GM12878 (cell line): ENCODE measurements around the gene SETD7. TPM values are rescaled to one million over a fixed set of nuclear protein-coding genes. Genes with fewer than 3 reads are reported as not detected.
A peak's percentile ranks its signal among the peaks of the same experiment; 100 is the strongest.

Experiments used
- ATAC-seq: fragments of 200-7000 bp; cut with Tn5 transposase; 3 replicates; pipeline ENCODE4 v1.9.1; 2020; ENCODE audit warnings: mild to moderate bottlenecking, moderate library complexity
- BruUV-seq: library from RNA; stranded (reverse); fragments of 400-500 nt; replicated peaks from 2 replicates; lab custom pipeline; 2021; lab: Mats Ljungman, UMichigan
- CTCF ChIA-PET: fragments of 300-600 bp; sonication (Branson Sonifier 250); formaldehyde crosslinking; extraction: SDS; loops from one replicate; lab custom pipeline; 2021; ENCODE audit warnings: inconsistent platforms; lab: Yijun Ruan, JAX
- POLR2A ChIA-PET: fragments of 350-600 bp; formaldehyde crosslinking; extraction: SDS; loops from one replicate; lab custom pipeline; 2021; ENCODE audit warnings: inconsistent platforms; lab: Charles Lee
- RAD21 ChIA-PET: fragments of 300-600 bp; sonication (Branson Sonifier 250); formaldehyde crosslinking; loops from one replicate; lab custom pipeline; 2023; ENCODE audit warnings: antibody characterized with exemption; ENCODE audit not compliant: unreplicated experiment; lab: Charles Lee
- SMC1A ChIA-PET: fragments of 300-600 bp; sonication (Branson Sonifier 250); formaldehyde crosslinking; loops from one replicate; lab custom pipeline; 2023; ENCODE audit not compliant: unreplicated experiment, uncharacterized antibody; lab: Charles Lee
- DNase-seq: peaks from one replicate; pipeline ENCODE4 v3.0.0-alpha.2; 2011; ENCODE audit warnings: low read depth, low spot score
- FAIRE-seq: peaks from 3 replicates; lab custom pipeline; 2011; peaks lifted over from hg19 to GRCh38; lab: Jason Lieb, UNC
- H2AFZ ChIP-seq: 2 replicates; pipeline ENCODE4 v1.6.0; 2011; ENCODE audit warnings: low read depth, low read length, control low read depth; ENCODE audit not compliant: control insufficient read depth
- H3K27ac ChIP-seq: 2 replicates; pipeline ENCODE4 v1.5.1; 2011; ENCODE audit warnings: control low read depth; ENCODE audit not compliant: control insufficient read depth, insufficient read depth
- H3K27me3 ChIP-seq, 2 experiments: replicated peaks in 1 of 2; 2 replicates each; pipeline versions ENCODE4 v1.6.0 to v1.6.1; 2011; ENCODE audit warnings: low read length in 1 of 2; ENCODE audit not compliant: control insufficient read depth in 2 of 2, insufficient read depth in 2 of 2
- H3K36me3 ChIP-seq, 2 experiments: 2 replicates each; pipeline ENCODE4 v1.5.1; 2011; ENCODE audit warnings: low read length in 1 of 2; ENCODE audit not compliant: control insufficient read depth in 2 of 2, insufficient read depth in 2 of 2
- H3K4me1 ChIP-seq: 2 replicates; pipeline ENCODE4 v1.6.1; 2011; ENCODE audit warnings: mild to moderate bottlenecking, low read length, moderate library complexity, mixed read lengths; ENCODE audit not compliant: control insufficient read depth, insufficient read depth
- H3K4me2 ChIP-seq: 2 replicates; pipeline ENCODE4 v1.6.0; 2011; ENCODE audit warnings: control low read depth; ENCODE audit not compliant: control insufficient read depth, insufficient read depth
- H3K4me3 ChIP-seq: fragments of 200-600 bp; sonication (generic); 2 replicates; pipeline ENCODE4 v1.5.1; 2016
- H3K79me2 ChIP-seq: 2 replicates; pipeline ENCODE4 v1.6.0; 2011; ENCODE audit warnings: low read length; ENCODE audit not compliant: control insufficient read depth, insufficient read depth
- H3K9ac ChIP-seq: 2 replicates; pipeline ENCODE4 v1.8.0; 2011; ENCODE audit warnings: low read length, control low read depth, mixed read lengths; ENCODE audit not compliant: control insufficient read depth, insufficient read depth
- H3K9me3 ChIP-seq: replicated peaks from 3 replicates; pipeline ENCODE4 v1.5.1; 2011; ENCODE audit warnings: mild to moderate bottlenecking, low read length; ENCODE audit not compliant: control insufficient read depth, insufficient read depth
- H4K20me1 ChIP-seq: 2 replicates; pipeline ENCODE4 v1.6.0; 2011; ENCODE audit not compliant: control insufficient read depth, insufficient read depth
- EZH2 ChIP-seq: IDR thresholded peaks from 2 replicates; pipeline ENCODE4 v1.6.1; 2012; ENCODE audit warnings: low read depth, mild to moderate bottlenecking, control low read depth, inconsistent platforms, low read length, borderline replicate concordance; ENCODE audit not compliant: control insufficient read depth
- IKZF2 ChIP-seq, 2 experiments: fragments of 450-650 bp; IDR thresholded peaks; 2 replicates each; pipeline ENCODE4 v1.6.1; 2017; ENCODE audit warnings: mild to moderate bottlenecking in 2 of 2, moderate library complexity in 2 of 2
- NFYB ChIP-seq: IDR thresholded peaks from 2 replicates; pipeline ENCODE4 v1.6.1; 2011; ENCODE audit warnings: low read depth, mild to moderate bottlenecking, low read length, improper control_type of control experiment, moderate library complexity; ENCODE audit not compliant: insufficient read depth
- NR2C1 ChIP-seq: fragments of 450-650 bp; IDR thresholded peaks from 2 replicates; pipeline ENCODE4 v1.6.1; 2017; ENCODE audit warnings: antibody characterized with exemption, mild to moderate bottlenecking, moderate library complexity
- NRF1 ChIP-seq: conservative IDR thresholded peaks from 2 replicates; pipeline ENCODE4 v1.6.1; 2011; ENCODE audit warnings: mild to moderate bottlenecking, low read depth, low read length, improper control_type of control experiment
- RAD51 ChIP-seq: fragments of 450-650 bp; IDR thresholded peaks from 2 replicates; pipeline ENCODE4 v1.6.1; 2016; ENCODE audit warnings: moderate library complexity, mild to moderate bottlenecking, inconsistent platforms
- RUNX3 ChIP-seq: IDR thresholded peaks from 2 replicates; pipeline ENCODE4 v1.6.1; 2012; ENCODE audit warnings: low read length, inconsistent platforms
- SP1 ChIP-seq: IDR thresholded peaks from one replicate; pipeline ENCODE4 v1.6.1; 2011; ENCODE audit warnings: low read depth, low read length
- WGBS: methylation state at CpG from one replicate; pipeline ENCODE4 v1.1.6; 2016; ENCODE audit warnings: low lambda C conversion rate; ENCODE audit not compliant: insufficient replicate concordance, insufficient coverage; ENCODE audit errors: missing lambda C conversion rate; 5-methylcytosine and 5-hydroxymethylcytosine counted together
- in situ Hi-C: fragments of 300-500 bp; cut with MboI; formaldehyde crosslinking; loops from 9 replicates; pipeline ENCODE4 v1.14.3; 2018; ENCODE audit warnings: mixed read lengths
- intact Hi-C: fragments of 100-400 bp; cut with micrococcal nuclease; formaldehyde crosslinking; loops from one replicate; pipeline ENCODE4 v1.14.2; 2022; ENCODE audit not compliant: unreplicated experiment
- polyA plus RNA-seq, 11 experiments: library from polyadenylated mRNA; depleted of rRNA in 4 of 11; unstranded in 6 of 11; stranded (reverse) in 5 of 11; fragments of >200 nt; fragmentation: Nextera tagmentation in 4 of 11; fragmentation: Illumina TruSeq in 1 of 11; extraction: Ambion mirVana in 4 of 11; extraction: Trizol in 1 of 11; gene quantifications; 1 replicate in 1 of 11; 2 replicates in 10 of 11; pipeline versions ENCODE4 v1.2.1 to v1.2.3, GENCODE V29; 2011 to 2016; ENCODE audit warnings: inconsistent platforms in 2 of 11, missing spikeins in 2 of 11, low read depth in 1 of 11
- total RNA-seq, 4 experiments: library from RNA; depleted of rRNA in 3 of 4; stranded (reverse); fragments of >200 nt in 3 of 4; fragmentation: Illumina TruSeq in 1 of 4; extraction: Trizol in 1 of 4; gene quantifications; 2 replicates each; pipeline versions ENCODE4 v1.2.1 to v1.2.3, GENCODE V29; 2013 to 2021
- TF ChIP-seq, protein P1 (sequence below): fragments of 450-650 bp; conservative IDR thresholded peaks from 2 replicates; pipeline ENCODE4 v1.6.1; 2017; ENCODE audit warnings: mild to moderate bottlenecking, moderate library complexity

The SETD7 gene
- total and polyA plus RNA-seq, 10 of the 15 experiments (the other 5 are each of a cell fraction or from before 2014, with no cell fraction given), result 0.03 to 0.82 (median 0.44) TPM

DNA sequence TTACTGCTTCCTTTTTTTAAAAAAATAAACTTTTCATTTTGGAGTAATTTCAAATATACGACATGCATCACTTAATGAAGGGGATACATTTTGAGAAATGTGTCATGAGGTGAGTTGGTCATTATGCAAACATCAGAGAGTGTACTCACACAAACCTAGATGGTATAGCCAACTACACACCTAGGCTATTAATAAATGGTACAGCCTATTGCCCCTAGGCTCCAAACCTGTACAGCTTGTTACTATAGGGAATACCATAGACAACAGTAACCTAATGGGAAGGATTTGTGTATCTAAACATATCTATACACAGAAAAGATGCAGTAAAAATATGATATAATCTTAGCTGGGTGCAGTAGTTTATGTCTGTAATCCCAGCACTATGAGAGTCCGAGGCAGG, 29.1 kb downstream of the SETD7 start (continued):
- TF ChIP-seq, protein P1, sequence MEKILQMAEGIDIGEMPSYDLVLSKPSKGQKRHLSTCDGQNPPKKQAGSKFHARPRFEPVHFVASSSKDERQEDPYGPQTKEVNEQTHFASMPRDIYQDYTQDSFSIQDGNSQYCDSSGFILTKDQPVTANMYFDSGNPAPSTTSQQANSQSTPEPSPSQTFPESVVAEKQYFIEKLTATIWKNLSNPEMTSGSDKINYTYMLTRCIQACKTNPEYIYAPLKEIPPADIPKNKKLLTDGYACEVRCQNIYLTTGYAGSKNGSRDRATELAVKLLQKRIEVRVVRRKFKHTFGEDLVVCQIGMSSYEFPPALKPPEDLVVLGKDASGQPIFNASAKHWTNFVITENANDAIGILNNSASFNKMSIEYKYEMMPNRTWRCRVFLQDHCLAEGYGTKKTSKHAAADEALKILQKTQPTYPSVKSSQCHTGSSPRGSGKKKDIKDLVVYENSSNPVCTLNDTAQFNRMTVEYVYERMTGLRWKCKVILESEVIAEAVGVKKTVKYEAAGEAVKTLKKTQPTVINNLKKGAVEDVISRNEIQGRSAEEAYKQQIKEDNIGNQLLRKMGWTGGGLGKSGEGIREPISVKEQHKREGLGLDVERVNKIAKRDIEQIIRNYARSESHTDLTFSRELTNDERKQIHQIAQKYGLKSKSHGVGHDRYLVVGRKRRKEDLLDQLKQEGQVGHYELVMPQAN, result no peak
- no peak for TF ChIP-seq SP1

DNA sequence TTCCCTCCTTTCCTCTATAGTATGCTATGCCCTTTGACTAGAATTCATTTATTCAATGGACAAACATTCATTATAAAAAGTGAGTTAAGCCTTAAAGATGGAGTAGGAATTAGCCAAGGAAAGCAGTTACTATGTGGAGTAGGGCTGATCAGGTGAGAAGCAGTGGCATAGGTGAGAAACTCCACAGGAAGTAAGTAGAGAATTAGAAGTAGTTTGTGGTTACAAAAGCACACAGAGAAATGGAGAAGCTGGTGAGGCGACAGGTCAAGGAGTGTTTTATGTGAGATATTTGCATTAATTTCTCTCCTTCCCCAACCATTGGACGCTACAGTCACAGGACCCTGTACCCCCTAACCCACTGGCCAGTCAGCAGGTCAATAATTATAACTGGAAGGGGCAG, 30.6 kb downstream of the SETD7 start:
- WGBS, result 25% methylated on average over 2 of the region's 2 CpGs
- CTCF ChIA-PET, result interaction anchor here (1.0 to 1.2 kb wide), 2 partner anchors 16 to 27 kb away, joined by 3 to 4 read pairs; no protein-coding TSS in a partner anchor
- Histone ChIP-seq H4K20me1 (no peaks in the 10 kb centered on the region), H3K4me3 (no peak overlapping the region), H3K79me2 (no peaks in the 10 kb centered on the region), H3K4me1 (peaks cover 48% of the 10 kb centered on the region), H3K36me3 (no peaks in the 10 kb centered on the region), H3K9me3 (no peaks in the 10 kb centered on the region), H2AFZ (no peak overlapping the region), H3K9ac (no peak overlapping the region), H3K27me3 (no peaks in the 10 kb centered on the region), H3K4me2 (0 out of 2 replicates have a peak overlapping the region, but pooled peaks have one; percentile 1), H3K27ac (no peak overlapping the region)
- ATAC-seq, result peak; percentile 37
- no peak for FAIRE-seq
- SMC1A ChIA-PET, result no interaction called here
- RAD21 ChIA-PET, result no interaction called here
- intact Hi-C loops (no loop called here), in situ Hi-C loops (no loop called here)
- DNase-seq, result peak; percentile 23
- TF ChIP-seq EZH2 (no peak), RAD51 (0 out of 2 replicates have a peak, but pooled peaks have one; percentile 12), NRF1 (no peak), NFYB (peak; percentile 38; the same call in 1 of the 2 replicates), IKZF2 (IDR thresholded peaks at IDR 0.05) (peak; percentile 14 to 17; a peak in 1 of 4 replicates), NR2C1 (no peak), RUNX3 (peak; percentile 89)
- BruUV-seq, result no TSS peak
- POLR2A ChIA-PET, result no interaction called here
